Activated gamma-delta T cell treated with anti-CD3 and anti-CD28 coated beads, Interleukin-2, amount 50 U/mL, for 16 hours (primary cell): ENCODE results near the gene POLD3.
"Not testable (repeated sequence)": the region's sequence is repeated elsewhere in the genome, so short reads cannot be mapped to it uniquely, and the experiment has no call there.

Experiments used
- DNase-seq: peaks from one replicate; pipeline ENCODE4 v3.0.0-alpha.2; 2020; ENCODE audit warnings: low read depth

The POLD3 gene

GRCh38 chr11:74638869-74639268 lies 46.5 kb downstream of the POLD3 start:
- DNase-seq = no peak

DNA sequence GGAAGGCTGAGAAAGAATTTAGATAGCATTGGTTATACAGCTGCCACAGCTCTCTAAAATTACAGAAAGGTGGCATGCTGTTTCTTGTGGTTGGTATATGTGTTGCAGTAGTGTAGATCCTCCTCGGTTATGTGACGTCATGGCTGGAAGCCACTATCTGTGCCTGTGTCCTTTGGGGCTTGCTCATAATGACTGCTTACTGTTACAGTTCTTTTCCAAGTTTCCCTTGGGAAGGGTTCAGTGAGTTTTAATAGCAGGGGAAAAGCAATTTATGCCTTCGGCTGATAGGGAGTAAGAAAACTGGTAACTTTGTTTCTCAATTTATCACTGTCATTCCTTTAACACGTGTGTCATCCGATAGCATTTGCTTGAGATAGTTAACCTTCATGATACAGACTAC lies 47.2 kb downstream of the POLD3 start:
- DNase-seq = no peak

DNA sequence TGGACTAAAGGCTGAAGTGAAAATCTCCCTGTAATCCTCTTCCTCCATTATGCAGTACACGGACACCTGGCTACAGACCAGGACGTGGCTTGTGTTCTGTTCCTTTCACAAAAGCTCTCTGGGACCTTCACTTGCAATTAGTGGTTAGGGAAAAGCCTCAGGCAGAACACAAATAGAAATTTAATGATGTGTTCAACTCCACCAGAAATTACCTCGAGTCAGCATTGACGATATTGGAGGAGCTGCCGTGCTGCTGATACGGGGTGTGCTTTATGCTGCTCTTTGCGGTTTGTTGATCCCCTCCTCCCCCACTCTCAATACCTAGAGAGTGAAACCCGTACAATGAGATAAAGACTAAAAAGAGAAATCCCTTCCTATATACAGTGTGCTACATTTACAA lies 48.9 kb downstream of the POLD3 start:
- DNase-seq = no peak

DNA sequence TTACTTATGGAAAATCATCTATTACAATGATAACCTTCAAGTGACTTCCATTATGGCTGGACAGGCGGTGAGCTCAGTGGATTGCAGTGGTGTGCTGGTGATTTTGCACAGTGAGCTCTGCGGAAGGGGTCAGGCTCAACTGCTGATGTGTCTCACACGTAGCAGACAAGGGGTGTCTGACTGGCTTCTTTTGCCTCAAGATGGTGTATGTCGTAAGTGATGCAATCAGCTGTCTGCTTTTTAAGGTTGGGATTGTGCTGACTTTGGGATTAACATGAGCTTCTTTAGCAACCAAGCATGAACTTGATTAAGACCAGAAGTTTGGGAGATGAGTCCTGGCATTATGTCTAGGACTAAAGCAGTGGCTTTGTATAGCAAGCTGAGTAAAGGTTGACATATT lies 49.5 kb downstream of the POLD3 start:
- no peak for DNase-seq

DNA sequence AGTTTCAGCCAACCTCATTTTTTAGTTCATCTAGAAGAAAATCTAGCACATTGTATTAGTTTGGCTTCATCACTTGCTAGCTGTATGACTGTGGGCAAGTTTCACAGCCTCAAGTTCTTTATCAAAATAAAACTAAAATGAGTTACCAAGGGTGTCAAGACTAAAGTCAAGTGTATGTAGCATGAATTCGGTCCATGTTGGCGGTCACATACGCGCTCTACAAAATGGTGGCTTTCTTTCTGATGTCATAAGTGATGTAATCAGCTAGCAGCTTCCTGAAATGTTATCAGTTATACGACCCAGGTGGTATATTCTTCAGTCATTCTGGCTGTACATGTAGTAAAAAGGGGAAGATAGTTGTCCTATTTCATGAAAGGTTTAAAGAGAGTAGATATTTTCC lies 50.5 kb downstream of the POLD3 start:
- no peak for DNase-seq

DNA sequence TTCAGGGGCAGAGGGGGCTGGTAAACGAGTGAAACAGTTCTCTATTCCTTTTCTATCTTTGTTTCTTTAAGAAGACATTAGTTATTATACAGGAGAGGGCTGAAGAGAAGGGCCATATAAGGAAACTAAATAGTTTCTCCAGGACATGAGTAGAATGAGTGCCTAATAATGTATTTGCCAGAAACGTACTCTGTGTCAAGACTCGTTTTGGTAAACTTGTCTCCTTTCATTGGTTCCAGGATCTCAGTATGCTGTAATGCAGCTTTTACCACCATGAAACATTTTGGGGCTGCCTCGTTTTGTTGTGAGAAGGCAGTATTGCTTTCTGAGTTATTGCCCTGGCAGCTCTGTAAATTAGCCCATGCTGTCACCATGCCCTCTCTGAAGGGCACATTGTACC lies 51.7 kb downstream of the POLD3 start:
- DNase-seq = no peak

- DNase-seq = no peak
Observed at GRCh38 chr11:74646215-74646614, 53.8 kb downstream of the POLD3 start.

DNA sequence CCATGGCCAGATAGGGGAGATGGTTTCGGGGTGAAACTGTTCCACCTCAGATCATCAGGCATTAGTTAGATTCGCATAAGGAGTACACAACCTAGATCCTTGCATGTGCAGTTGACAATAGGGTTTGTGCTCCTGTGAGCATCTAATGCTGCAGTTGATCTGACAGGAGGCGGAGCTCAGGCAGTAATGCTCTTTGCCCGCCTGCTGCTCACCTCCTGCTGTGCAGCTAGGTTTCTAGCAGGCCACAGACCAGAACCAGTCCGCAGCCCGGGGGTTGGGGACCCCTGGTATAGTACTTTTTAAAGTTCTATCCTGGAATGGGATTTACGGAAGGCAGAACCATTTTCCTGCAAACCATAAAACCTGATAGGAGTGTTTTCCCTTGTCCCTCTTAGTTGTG lies 54.6 kb downstream of the POLD3 start:
- DNase-seq = no peak

GRCh38 chr11:74647404-74647803 lies 55.0 kb downstream of the POLD3 start:
- no peak for DNase-seq

DNA sequence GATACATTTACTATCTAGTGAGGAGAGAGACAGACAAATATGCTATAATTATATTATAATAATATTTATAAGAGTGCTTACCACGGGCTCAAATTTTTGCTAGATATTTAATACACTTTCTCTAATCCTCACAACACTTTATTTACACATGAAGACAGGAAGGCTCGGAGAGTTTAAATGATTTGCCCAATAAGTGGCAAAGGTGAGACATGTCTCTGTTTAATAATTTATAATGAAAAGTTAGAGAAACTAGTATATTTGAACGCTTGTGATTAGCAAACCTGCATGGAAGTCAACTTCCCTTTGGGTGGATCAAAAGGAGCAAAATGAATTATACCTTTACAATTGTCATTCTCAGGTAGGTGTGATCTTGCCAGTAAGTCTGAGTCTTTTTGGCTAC lies 55.4 kb downstream of the POLD3 start:
- no peak for DNase-seq

- no peak for DNase-seq
Observed at GRCh38 chr11:74648894-74649293, 56.5 kb downstream of the POLD3 start.

DNA sequence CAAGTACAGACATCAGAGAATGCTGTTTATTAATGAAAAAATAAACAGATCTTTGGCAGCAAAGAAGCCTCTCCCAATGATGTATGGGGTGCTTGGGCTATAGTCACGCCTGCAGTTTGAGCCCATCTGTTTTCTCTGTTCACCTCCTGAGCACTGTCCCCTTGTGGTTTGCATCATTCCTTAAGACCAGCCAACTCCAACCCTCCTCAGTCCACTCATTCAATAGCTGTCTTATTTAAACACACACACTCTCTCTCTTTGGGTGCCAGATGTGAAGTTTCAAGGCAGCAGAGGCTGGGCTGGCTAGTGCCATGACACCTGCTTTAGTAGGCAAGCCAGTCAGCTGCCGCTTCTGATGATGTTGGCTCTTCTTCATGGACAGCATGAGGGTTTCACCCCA lies 58.1 kb downstream of the POLD3 start:
- no peak for DNase-seq

DNA sequence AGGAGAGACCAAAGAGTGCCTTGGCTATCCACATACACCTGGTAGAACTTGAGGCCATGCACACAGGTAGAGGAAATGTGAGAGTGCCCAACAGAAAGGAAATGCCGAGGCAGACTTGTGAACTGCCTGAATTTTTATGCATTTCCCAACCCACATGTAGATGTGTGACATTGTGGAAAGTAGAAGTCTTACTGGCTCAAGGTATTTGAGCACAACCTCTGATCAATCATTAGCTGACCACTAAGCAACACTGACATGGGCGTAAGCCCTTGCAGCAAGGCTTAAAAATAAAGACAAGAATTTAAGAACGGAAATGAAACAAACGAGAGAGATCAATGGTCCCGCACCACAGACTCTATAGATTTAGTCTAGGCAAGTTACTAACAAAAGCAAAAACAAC lies 62.6 kb downstream of the POLD3 start:
- DNase-seq = no peak

GRCh38 chr11:74659124-74659523 lies 66.7 kb downstream of the POLD3 start:
- DNase-seq = not testable (repeated sequence)

GRCh38 chr11:74662487-74663103 lies 70.2 kb downstream of the POLD3 start:
- DNase-seq = no peak

GRCh38 chr11:74663315-74663714 lies 70.9 kb downstream of the POLD3 start:
- no peak for DNase-seq

GRCh38 chr11:74669211-74670160 lies 77.1 kb downstream of the POLD3 start:
- no peak for DNase-seq

- DNase-seq = no peak
Observed at GRCh38 chr11:74670171-74670570, 77.8 kb downstream of the POLD3 start.

DNA sequence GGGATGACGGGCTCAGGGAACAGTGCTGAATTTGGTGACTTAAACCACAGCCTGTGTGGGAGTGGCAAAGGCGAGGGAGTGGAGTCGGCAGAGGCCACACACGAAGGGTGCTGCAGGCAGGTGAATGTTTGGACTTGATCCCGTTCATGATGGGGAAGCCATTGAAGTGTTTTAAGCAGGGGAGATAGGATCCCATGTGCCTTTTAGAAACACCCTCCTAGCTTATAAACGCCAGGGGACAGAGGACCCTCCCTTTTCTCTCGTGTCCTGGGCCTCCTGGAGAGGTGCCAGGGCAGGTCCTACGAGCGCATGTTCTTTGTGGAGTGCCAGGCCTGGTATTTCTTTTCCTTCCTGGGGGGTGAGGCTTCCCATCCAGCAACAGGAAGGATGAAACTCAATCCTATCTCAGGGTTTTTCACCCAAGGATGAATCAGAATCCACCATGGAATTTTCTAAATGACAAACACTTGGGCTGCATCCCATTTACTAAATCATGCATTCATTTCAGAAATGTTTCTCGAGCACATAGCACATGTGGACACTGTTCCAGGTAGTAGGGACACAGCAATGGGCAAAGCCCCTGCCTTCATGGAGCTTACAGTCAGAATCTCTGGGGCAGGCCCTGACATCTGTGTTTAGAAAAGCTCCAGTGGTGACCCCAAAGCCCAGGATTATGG lies 79.3 kb downstream of the POLD3 start:
- no peak for DNase-seq

DNA sequence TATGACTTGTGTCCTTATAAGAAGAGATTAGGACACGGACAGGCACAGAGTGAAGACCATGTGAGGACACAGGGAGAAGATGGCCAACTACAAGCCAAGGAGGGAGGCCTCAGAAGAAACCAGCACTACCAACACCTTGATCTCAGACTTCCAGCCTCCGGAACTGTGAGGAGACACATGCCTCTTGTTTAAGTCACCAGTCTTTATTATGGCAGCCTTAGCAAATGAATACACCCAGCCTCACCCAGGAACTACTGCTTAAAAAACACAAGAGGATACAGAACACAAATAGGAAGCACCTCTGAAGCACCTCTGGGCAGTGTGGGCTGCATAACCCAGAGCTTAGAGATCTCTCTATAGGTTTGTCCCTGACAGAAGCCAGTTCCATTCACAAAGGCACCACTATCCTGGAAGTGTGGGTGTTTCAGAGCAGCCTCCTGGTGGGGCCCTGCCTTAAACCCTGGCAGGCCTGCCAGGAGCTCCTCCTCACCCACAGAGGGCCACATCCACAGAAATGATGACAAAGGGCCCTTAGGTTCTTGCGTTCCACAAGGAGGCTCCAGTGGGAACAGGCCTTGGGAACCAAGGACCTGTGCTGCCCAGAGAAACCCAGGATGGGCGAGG lies 80.1 kb downstream of the POLD3 start:
- DNase-seq = no peak

DNA sequence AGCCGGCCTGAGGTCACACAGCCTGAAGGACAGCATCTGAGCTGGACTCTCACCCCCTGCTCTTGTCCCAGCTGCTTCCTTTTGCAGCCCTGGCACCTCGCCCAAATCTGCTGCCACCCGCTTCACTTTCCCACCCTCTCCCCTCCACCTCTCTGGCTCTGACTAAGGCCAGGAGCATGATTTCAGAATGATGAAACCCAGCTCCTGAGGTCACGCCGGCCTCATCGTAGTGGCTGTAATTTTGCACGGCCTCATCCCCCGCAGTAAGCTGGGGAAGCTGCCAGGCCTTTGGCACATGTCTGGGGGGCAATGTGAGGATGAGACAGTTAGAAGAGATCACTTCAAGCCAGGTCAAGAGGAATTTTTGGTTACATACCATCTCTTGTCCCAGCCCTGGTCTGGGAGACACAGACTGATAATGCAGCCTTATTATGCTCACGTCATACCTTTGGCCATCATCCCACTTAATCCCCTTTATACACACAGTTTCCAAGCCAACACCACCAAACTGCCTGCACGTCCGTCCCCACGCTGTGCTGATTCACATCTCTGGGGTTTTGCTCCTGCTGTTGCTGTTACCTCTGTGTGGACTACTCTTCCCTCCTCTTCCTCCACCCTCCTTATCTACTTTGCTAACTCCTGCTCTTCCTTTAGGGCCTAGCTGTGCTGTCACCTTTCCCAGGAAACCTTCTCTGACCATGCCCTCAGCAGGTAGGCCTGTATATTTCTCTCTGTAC lies 80.7 kb downstream of the POLD3 start:
- no peak for DNase-seq
